Activated CD8-positive, alpha-beta memory T cell treated with anti-CD3 and anti-CD28 coated beads for 1 hour (primary cell): ENCODE measurements around the gene EFNA1.
A peak's percentile ranks its signal among the peaks of the same experiment; 100 is the strongest.

Source experiments
- DNase-seq, 2 donors: peaks; one replicate each; pipeline ENCODE4 v3.0.0-alpha.2; 2020; ENCODE audit warnings: low read depth in 1 of 2; ENCODE audit errors: extremely low read depth in 1 of 2

Gene EFNA1

GRCh38 chr1:155173478-155174323 lies 46.0 kb downstream of the EFNA1 start, which contains the start of gene TRIM46:
Gene TRIM46 (plus strand): TSS chr1:155173849. CDS start chr1:155173967, 118 bp downstream.
- DNase-seq = peak in 1 of 2 donors; percentile 42

GRCh38 chr1:155174324-155175280 lies 46.9 kb downstream of the EFNA1 start:
- DNase-seq = peak in 1 of 2 donors; percentile 32

GRCh38 chr1:155175281-155175926 lies 47.7 kb downstream of the EFNA1 start:
- DNase-seq = no peak

GRCh38 chr1:155175927-155176371 lies 48.3 kb downstream of the EFNA1 start:
- no peak for DNase-seq

- peak; percentile 60 to 77 for DNase-seq
These were observed 48.9 kb downstream of the EFNA1 start for GRCh38 chr1:155176544-155177071.

GRCh38 chr1:155177192-155177917 lies 49.7 kb downstream of the EFNA1 start:
- DNase-seq = no peak

GRCh38 chr1:155177918-155178281 lies 50.2 kb downstream of the EFNA1 start:
- DNase-seq = no peak

GRCh38 chr1:155178441-155179111 lies 50.9 kb downstream of the EFNA1 start:
- DNase-seq = no peak

- DNase-seq = no peak
These were observed 51.7 kb downstream of the EFNA1 start for GRCh38 chr1:155179112-155180031.

- no peak for DNase-seq
These were observed 53.8 kb downstream of the EFNA1 start for GRCh38 chr1:155181371-155182051.

GRCh38 chr1:155182052-155182550 lies 54.4 kb downstream of the EFNA1 start:
- no peak for DNase-seq

- no peak for DNase-seq
These were observed 56.1 kb downstream of the EFNA1 start for GRCh38 chr1:155183775-155184221.

- DNase-seq = no peak
These were observed 56.7 kb downstream of the EFNA1 start for GRCh38 chr1:155184351-155184811.
